ENCODE measurements around the gene NOS1AP.

DNA sequence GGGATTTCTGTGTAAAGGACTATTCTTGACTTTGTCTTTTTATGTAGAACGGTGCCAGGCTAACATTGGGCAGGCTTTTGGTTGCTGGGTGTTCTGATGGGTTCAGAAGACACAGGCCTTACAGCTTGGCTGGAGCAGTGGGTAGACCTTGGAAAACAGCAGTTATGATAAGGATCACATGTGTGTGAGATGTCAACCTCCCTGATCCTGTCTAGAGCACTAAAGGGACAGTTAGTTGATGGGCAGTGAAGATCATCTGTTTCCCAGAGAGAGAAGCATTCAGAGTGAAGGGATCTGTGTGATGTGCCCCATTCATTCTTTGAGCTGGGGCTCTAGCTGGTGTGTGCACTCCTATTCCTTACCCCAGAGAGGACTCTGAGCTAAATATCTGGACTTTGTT, 88.0 kb downstream of the NOS1AP start:
- TF ChIP-seq POLR2A (IDR thresholded peaks at IDR 0.05; ENCODE audit: low read depth, low read length) (no peak), TAF1 (IDR thresholded peaks at IDR 0.05; ENCODE audit: borderline replicate concordance, low read depth, low read length) (no peak)
